Thoracic aorta (tissue), 2 donors: ENCODE results near the gene ALDH1A1. TPM values are rescaled to one million over a fixed set of nuclear protein-coding genes. Genes with fewer than 3 reads are reported as not detected.

ENCODE experiments used
- ATAC-seq: fragments of 150-250 bp; one replicate; pipeline ENCODE4 v1.8.0; 2017; ENCODE audit warnings: low read depth; ENCODE audit not compliant: insufficient number of reproducible peaks, low FRiP score
- DNase-seq: peaks from one replicate; pipeline ENCODE4 v3.0.0-alpha.2; 2020; ENCODE audit warnings: low spot score
- H3K27ac ChIP-seq, 2 donors: fragments of 200-600 bp; sonication (generic); 1 replicate in 1 of 2; 2 replicates in 1 of 2; pipeline ENCODE4 v1.5.1; 2016; ENCODE audit warnings: mild to moderate bottlenecking in 2 of 2, moderate library complexity in 2 of 2
- H3K27me3 ChIP-seq: fragments of 200-600 bp; sonication (generic); replicated peaks from 2 replicates; pipeline ENCODE4 v1.6.0; 2016; ENCODE audit warnings: mild to moderate bottlenecking; ENCODE audit not compliant: insufficient read depth
- H3K36me3 ChIP-seq: fragments of 200-600 bp; sonication (generic); one replicate; pipeline ENCODE4 v1.5.1; 2016
- H3K4me1 ChIP-seq, 2 donors: fragments of 200-600 bp; sonication (generic); 1 replicate in 1 of 2; 2 replicates in 1 of 2; pipeline versions ENCODE4 v1.5.1 to v1.6.0; 2016; ENCODE audit warnings: low read depth in 2 of 2, mild to moderate bottlenecking in 1 of 2; ENCODE audit not compliant: control insufficient read depth in 1 of 2
- H3K4me3 ChIP-seq: fragments of 200-600 bp; sonication (generic); 2 replicates; pipeline ENCODE4 v1.5.1; 2016; ENCODE audit warnings: mild to moderate bottlenecking
- H3K9me3 ChIP-seq: fragments of 200-600 bp; sonication (generic); 2 replicates; pipeline ENCODE4 v1.5.1; 2016
- total RNA-seq, 2 donors: library from RNA; depleted of rRNA; stranded (reverse); fragments of >200 nt; gene quantifications; one replicate each; pipeline versions ENCODE4 v1.1.0 to v1.2.3, GENCODE V29; 2016
- TF ChIP-seq, protein P1 (sequence below): fragments of 200-600 bp; sonication (generic); IDR thresholded peaks from one replicate; pipeline ENCODE4 v1.5.1; 2019; ENCODE audit warnings: antibody characterized with exemption

ALDH1A1 gene
- total RNA-seq, 2 donors from 2014 or later = 101 to 196 TPM

DNA sequence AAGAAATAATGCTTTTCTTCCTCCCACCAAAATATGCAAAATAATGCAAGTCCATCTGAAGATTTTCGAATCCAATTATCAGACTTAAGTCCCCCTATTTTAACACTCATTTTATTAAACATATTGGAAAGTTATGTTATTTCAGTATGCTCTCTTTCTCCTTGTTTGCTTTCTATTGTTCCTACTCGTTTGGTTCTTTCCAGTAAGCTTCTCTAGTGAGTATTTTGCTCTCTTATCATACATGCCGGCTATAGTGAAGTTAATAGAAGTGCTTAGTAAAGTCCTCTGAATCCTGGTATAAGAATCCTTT, 517 bp downstream of the ALDH1A1 start:
- H3K27me3 ChIP-seq = no peaks in the 10 kb centered on the region
- peak overlapping the region; percentile 76 for H3K4me3 ChIP-seq
- H3K27ac ChIP-seq = peak overlapping the region; percentile 33 to 90
- ATAC-seq = no peak
- H3K36me3 ChIP-seq = no peaks in the 10 kb centered on the region
- TF ChIP-seq, protein P1, sequence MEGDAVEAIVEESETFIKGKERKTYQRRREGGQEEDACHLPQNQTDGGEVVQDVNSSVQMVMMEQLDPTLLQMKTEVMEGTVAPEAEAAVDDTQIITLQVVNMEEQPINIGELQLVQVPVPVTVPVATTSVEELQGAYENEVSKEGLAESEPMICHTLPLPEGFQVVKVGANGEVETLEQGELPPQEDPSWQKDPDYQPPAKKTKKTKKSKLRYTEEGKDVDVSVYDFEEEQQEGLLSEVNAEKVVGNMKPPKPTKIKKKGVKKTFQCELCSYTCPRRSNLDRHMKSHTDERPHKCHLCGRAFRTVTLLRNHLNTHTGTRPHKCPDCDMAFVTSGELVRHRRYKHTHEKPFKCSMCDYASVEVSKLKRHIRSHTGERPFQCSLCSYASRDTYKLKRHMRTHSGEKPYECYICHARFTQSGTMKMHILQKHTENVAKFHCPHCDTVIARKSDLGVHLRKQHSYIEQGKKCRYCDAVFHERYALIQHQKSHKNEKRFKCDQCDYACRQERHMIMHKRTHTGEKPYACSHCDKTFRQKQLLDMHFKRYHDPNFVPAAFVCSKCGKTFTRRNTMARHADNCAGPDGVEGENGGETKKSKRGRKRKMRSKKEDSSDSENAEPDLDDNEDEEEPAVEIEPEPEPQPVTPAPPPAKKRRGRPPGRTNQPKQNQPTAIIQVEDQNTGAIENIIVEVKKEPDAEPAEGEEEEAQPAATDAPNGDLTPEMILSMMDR = no peak
- H3K9me3 ChIP-seq = no peaks in the 10 kb centered on the region
- peaks cover 11 to 29% of the 10 kb centered on the region in 2 donors for H3K4me1 ChIP-seq
- DNase-seq = no peak

DNA sequence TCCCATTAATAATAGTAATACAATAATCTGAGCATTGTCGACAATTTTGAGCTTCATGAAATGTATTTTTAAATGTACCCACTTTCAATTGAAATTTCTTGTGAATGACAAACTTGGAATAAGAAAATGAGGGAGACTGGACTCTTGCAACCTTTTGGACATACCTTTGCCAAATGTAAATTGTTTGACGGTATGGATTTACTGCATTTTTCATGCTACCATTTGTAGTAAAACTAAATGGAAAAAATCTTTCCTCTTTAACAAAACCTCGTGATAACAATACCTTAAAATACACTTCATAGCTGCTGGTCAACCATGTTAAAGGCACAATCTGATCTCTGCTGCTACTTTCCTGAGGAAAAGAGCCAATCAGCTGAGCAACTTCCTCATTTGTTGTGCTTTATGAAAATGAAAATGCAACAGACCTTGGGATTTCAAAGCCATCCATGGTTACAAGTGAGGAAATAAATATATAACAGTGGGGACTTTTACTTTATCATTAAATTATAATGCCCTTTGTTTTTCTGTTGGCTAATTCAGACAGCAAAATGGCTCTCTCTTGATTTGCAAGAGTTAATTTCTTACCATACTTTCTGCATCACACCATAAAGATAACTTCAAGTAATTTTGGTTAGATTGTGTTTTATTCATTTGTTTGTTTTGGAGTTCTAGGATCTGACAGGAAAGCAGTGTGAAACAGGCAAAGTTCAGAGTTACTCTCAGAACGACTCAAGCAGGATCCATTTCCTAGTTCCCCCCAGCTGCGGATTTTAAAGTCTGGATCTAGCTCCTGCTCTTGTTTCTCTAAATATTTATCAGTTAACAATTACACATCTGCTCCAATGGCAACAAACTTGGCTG, 1.1 kb downstream of the ALDH1A1 start:
- TF ChIP-seq, protein P1 = no peak
- H3K4me1 ChIP-seq = peaks cover 15 to 35% of the 10 kb centered on the region in 2 donors

DNA sequence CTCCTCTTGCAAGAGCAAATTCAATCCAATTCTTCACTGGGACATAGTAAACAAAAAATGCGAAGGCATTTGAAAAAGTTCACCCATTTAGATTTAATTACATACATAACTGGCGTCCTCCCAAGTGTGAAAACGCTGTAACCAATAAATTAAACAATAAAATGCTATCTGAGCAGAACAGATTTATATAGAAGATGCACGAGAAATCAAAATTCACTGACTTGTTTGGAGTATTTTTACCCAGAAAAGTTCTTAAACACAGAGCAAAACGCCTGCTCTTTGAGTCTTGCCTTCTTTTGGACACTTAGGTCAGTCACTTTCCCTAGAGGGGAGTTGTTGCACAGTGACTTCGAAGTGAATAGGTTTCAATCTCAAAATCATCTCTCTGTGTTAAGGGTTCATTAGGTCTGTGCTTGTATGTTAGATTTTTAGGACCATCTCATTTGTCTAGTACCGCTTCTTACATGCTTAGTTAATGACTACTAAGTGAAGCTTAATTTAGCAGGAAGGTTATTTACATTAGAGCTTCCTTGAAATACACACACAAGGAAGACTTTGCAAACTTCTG, 1.9 kb downstream of the ALDH1A1 start:
- TF ChIP-seq, protein P1 = no peak
- no peak for ATAC-seq
- H3K27ac ChIP-seq = peak overlapping the region; percentile 62 to 90
- peak overlapping the region; percentile 76 for H3K4me3 ChIP-seq
- no peaks in the 10 kb centered on the region for H3K9me3 ChIP-seq
- H3K36me3 ChIP-seq = no peaks in the 10 kb centered on the region
- H3K27me3 ChIP-seq = no peaks in the 10 kb centered on the region
- no peak for DNase-seq
- H3K4me1 ChIP-seq = peaks cover 21 to 43% of the 10 kb centered on the region in 2 donors

More for the DNA sequence above, 1.1 kb downstream of the ALDH1A1 start:
- H3K36me3 ChIP-seq = no peaks in the 10 kb centered on the region
- H3K27me3 ChIP-seq = no peaks in the 10 kb centered on the region
- DNase-seq (no peak), ATAC-seq (no peak)
- peak overlapping the region; percentile 62 to 90 for H3K27ac ChIP-seq
- H3K4me3 ChIP-seq = peak overlapping the region; percentile 76
- H3K9me3 ChIP-seq = no peaks in the 10 kb centered on the region

DNA sequence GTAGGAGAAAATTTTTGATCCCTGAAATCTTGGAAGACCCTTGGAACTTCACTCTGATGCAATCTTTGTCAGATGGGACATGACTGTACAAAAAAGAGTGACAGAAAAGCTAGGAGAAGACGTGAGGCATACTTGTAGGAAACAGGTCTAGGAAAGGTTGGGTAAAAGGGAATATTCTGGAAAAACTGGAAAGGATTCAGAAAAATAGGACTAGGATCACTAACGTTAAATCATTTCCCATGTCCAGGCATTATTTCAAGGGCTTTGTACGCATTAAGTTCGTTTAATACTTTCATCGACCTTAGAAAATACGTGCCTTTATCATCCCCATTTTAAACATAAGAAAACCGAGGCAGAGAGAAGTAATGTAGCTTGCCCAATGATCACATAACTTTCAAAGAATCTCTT, 2.9 kb downstream of the ALDH1A1 start:
- Histone ChIP-seq H3K4me3 (peak overlapping the region; percentile 76), H3K36me3 (no peaks in the 10 kb centered on the region), H3K9me3 (no peaks in the 10 kb centered on the region), H3K4me1 (peaks cover 27 to 49% of the 10 kb centered on the region in 2 donors), H3K27me3 (no peaks in the 10 kb centered on the region), H3K27ac (peak overlapping the region; percentile 62 to 90)
- TF ChIP-seq, protein P1 = no peak
- no peak for ATAC-seq
- DNase-seq = no peak

DNA sequence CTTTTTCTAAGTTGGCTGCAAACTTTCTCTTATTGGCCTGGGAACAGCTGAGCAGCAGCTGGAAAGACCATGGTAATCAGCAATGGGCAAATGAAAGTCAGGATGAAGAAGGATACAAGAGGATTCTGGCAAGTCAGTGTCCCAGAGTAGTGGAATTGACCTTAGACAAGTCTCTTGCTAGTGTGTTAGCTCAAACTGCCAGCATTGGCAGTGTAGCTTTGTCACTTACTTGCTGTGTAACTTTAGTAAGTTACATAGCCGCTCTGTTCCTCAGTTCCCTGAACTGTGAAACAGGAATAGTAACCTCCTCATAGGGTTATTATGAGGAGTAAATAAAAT, 3.6 kb downstream of the ALDH1A1 start:
- H3K4me1 ChIP-seq = peaks cover 30 to 51% of the 10 kb centered on the region in 2 donors
- peak overlapping the region; percentile 62 to 90 for H3K27ac ChIP-seq
- no peaks in the 10 kb centered on the region for H3K9me3 ChIP-seq
- no peaks in the 10 kb centered on the region for H3K27me3 ChIP-seq
- ATAC-seq (no peak), DNase-seq (no peak)
- TF ChIP-seq, protein P1 = no peak
- H3K4me3 ChIP-seq = peak overlapping the region; percentile 76
- H3K36me3 ChIP-seq = no peaks in the 10 kb centered on the region
